DND-41 (cell line): ENCODE results near the gene C1orf52.

Experiments
- CTCF ChIP-seq: IDR thresholded peaks from 2 replicates; pipeline ENCODE4 v1.5.1; 2012; ENCODE audit warnings: borderline replicate concordance, low read length, moderate library complexity, mild to moderate bottlenecking; ENCODE audit not compliant: poor library complexity, severe bottlenecking; ENCODE audit errors: extremely low read depth
- EZH2 ChIP-seq: IDR thresholded peaks from 3 replicates; pipeline ENCODE4 v1.6.1; 2012; ENCODE audit warnings: borderline replicate concordance, low read depth, mild to moderate bottlenecking, moderate library complexity, low read length, inconsistent platforms; ENCODE audit not compliant: severe bottlenecking

- no peak for TF ChIP-seq CTCF
- TF ChIP-seq EZH2: no peak
These were observed 29.8 kb downstream of the C1orf52 start for GRCh38 chr1:85229574-85230097.
